Measurements from ENCODE around the gene MAP7.

Gene MAP7

GRCh38 chr6:136523196-136523595 lies 27.0 kb downstream of the MAP7 start:
- TF ChIP-seq ZFX (IDR thresholded peaks at IDR 0.05) = no peak
- TF ChIP-seq, protein P1, sequence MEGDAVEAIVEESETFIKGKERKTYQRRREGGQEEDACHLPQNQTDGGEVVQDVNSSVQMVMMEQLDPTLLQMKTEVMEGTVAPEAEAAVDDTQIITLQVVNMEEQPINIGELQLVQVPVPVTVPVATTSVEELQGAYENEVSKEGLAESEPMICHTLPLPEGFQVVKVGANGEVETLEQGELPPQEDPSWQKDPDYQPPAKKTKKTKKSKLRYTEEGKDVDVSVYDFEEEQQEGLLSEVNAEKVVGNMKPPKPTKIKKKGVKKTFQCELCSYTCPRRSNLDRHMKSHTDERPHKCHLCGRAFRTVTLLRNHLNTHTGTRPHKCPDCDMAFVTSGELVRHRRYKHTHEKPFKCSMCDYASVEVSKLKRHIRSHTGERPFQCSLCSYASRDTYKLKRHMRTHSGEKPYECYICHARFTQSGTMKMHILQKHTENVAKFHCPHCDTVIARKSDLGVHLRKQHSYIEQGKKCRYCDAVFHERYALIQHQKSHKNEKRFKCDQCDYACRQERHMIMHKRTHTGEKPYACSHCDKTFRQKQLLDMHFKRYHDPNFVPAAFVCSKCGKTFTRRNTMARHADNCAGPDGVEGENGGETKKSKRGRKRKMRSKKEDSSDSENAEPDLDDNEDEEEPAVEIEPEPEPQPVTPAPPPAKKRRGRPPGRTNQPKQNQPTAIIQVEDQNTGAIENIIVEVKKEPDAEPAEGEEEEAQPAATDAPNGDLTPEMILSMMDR (conservative IDR thresholded peaks at IDR 0.05) = no peak
- no peak overlapping the region for H3K27ac ChIP-seq

DNA sequence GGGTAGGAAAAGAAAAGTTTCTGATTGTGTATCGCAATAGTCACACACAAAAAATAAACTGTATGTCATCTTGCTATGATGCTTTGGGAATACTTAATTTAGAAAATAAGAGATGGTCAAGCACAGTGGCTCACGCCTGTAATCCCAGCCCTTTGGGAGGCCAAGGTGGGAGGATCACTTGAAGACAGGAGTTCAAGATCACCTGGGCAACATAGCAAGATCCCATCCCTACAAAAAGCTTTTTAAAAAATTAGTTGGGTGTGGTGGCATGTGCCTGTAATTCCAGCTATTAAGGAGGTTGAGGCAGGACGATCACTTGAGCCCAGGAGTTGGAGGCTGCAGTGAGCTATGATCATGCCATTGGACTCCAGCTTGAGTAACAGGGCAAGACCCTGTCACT lies 27.6 kb downstream of the MAP7 start:
- TF ChIP-seq, protein P1 (conservative IDR thresholded peaks at IDR 0.05) = no peak
- TF ChIP-seq ZFX (IDR thresholded peaks at IDR 0.05) = no peak
- H3K27ac ChIP-seq = no peak overlapping the region

GRCh38 chr6:136521911-136522310 lies 28.3 kb downstream of the MAP7 start:
- TF ChIP-seq, protein P1 (conservative IDR thresholded peaks at IDR 0.05) = no peak
- no peak for TF ChIP-seq ZFX (IDR thresholded peaks at IDR 0.05)
- no peak overlapping the region for H3K27ac ChIP-seq

DNA sequence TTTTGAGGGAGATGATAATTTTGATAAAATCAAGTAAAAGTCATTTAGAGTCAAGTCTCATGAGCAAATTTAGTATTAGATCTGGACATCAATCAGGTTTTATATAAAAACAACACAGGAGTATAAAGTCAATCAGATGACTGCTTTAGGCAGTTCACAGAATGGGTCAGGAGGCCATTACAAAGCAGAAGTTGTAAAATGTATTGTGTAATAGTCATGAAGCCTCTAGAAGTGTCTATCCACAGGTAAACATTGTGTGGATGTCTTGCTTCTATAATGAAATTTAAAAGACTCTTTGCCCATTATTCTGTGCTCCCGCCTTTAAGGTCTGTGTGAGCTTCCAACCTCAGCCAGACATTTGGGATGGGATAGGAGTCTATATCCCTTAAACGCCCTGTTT lies 28.8 kb downstream of the MAP7 start:
- no peak overlapping the region for H3K27ac ChIP-seq
- TF ChIP-seq ZFX (IDR thresholded peaks at IDR 0.05) = no peak
- TF ChIP-seq, protein P1 (conservative IDR thresholded peaks at IDR 0.05) = no peak

GRCh38 chr6:136520517-136520916 lies 29.7 kb downstream of the MAP7 start:
- no peak overlapping the region for H3K27ac ChIP-seq
- TF ChIP-seq, protein P1 (conservative IDR thresholded peaks at IDR 0.05) = no peak
- TF ChIP-seq ZFX (IDR thresholded peaks at IDR 0.05) = no peak

- H3K27ac ChIP-seq = no peak overlapping the region
- TF ChIP-seq ZFX (IDR thresholded peaks at IDR 0.05) = no peak
- TF ChIP-seq, protein P1 (conservative IDR thresholded peaks at IDR 0.05) = no peak
These were observed 32.6 kb downstream of the MAP7 start for GRCh38 chr6:136517582-136517981.

DNA sequence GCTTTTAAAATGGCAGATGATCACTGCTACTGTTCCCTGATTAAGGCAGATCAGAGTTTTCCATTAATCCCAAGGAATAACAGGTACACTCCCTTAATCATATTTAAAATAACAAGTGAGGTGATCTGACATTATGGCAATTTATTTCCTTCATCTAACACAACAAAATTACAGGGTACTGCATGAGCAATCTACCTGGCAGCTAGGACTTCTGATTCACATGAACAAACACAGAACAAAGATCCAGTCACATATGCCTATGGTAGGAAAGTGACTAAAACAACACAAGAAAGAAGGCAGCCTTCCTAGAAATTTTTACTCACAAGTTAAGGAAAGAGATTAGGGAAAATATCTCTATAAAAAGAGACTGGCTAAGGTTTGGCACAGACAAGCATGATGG lies 33.2 kb downstream of the MAP7 start:
- no peak for TF ChIP-seq ZFX (IDR thresholded peaks at IDR 0.05)
- TF ChIP-seq, protein P1 (conservative IDR thresholded peaks at IDR 0.05) = no peak

More for the DNA sequence above, 33.2 kb downstream of the MAP7 start:
- H3K27ac ChIP-seq = no peak overlapping the region
